ENCODE results near the gene EEIG1. TPM values are rescaled to one million over a fixed set of nuclear protein-coding genes. Genes with fewer than 3 reads are reported as not detected.
"Not testable (repeated sequence)": the region's sequence is repeated elsewhere in the genome, so short reads cannot be mapped to it uniquely, and the experiment has no call there.

Gene EEIG1
- 100 to 1,000 TPM; 157 to 175 TPM for total RNA-seq
- long read RNA-seq, full-length matches to known transcripts = 4 of 124 reads
- long read RNA-seq, partial matches to known transcripts = 4 of 124 reads
- long read RNA-seq, other reads (novel, unspliced or antisense) = 116 of 124 reads

DNA sequence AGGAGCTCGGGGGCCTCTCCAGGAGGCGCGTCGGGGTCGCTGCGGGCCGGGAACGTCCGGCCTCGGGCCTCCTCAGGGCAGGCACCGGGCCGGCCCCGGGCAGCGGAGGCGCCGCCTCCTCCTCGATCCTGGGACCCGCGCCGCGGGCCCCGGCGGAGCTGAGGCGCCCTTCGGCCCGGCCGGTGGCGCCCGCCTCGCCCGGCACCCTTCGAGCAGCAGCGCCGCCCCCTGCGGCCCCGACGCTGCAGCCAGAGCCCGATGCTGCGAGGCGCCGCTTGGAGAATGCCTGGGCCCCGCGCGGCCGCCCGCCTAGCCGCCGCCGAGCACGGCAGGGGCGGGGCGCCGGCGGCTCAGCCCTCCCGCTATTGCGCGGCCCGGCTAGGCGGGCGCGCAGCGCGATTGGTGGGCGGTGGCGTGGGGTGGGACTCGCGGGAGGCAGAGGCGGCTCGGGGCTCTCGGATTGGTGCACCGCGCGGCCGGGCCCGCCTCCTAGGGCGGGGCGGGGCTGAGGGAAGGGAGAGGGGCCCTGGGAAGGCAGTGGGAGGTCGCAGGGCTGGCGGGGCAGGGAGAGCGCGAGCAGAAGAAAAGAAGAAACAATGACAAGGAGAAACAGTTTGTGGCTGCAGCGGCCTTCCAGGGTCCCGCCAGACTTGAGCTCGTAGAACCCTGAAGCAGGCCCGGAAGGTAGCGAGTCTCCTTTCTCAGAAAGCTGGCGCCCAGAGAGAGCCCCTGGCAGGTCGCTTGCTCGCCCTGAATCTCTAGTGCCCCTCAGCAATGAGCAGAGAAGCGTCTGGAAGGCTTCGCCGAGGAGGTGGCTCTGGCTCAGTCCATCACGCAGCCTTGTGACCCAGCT, at the start of gene EEIG1:
Gene EEIG1, minus strand, starts transcription at position 284 of the 853 bp plus-strand sequence. CDS start 852 bp downstream, outside the sequence.
- DNase-seq (peak; percentile 96), ATAC-seq (peak; percentile 72)
- intact Hi-C loops (cut with DNase I, micrococcal nuclease) = no loop called here

DNA sequence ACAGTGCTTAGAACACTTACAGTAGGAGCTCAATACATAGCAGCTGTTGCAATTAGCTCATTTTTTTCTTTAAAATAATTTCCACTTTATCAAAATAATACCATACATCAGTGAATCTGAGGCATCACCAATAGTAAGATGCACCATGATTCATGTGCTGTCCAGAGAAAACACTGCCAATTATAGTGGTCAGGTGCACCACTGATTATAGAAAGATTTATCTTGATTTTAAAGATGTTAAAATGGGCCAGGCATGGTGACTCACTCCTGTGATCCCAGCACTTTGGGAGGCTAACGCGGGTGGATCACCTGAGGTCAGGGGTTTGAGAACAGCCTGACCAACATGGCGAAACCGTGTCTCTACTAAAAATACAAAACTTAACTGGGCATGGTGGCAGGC, 46.9 kb upstream of the EEIG1 start:
- ATAC-seq = no peak
- no peak for DNase-seq
- intact Hi-C loops (cut with DNase I, micrococcal nuclease) = no loop called here

DNA sequence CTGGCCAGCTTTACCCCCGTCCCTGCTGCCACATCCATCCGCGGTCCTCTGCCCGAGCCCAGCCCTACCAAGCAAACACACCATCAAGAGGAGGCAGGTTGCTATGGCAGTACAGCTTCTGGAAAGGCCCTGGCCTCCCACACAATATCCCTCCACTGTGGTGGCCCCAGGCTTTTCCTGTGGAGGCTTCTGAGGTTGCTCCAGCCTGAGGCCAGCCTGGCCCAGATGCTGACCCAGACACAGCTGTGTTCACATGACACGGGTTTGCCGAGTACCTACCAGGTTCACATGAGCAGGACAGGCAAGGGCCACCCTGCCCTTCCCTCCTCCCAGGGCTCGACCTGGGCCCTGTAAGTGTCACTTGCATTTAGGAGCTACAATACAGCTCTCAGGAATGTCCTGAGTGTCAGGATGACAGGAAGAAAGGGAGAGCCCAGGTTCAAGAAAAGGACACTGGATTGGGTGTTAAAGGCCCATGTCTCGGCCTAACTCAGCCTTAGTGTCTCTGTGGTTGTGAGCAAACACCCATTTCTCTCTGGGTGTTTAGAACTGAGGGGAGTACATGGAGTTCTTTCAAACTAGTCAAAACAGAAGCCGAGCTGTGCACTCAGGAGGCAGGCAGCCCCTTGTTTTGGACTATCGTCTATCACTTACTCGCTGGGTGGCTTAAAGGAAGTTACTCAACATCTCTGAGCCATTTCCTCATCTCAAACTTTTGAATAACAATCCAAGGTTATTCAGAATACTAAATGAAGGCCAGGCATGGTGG, 46.2 kb upstream of the EEIG1 start:
- DNase-seq (no peak), ATAC-seq (no peak)
- intact Hi-C loops (cut with DNase I, micrococcal nuclease) = no loop called here

DNA sequence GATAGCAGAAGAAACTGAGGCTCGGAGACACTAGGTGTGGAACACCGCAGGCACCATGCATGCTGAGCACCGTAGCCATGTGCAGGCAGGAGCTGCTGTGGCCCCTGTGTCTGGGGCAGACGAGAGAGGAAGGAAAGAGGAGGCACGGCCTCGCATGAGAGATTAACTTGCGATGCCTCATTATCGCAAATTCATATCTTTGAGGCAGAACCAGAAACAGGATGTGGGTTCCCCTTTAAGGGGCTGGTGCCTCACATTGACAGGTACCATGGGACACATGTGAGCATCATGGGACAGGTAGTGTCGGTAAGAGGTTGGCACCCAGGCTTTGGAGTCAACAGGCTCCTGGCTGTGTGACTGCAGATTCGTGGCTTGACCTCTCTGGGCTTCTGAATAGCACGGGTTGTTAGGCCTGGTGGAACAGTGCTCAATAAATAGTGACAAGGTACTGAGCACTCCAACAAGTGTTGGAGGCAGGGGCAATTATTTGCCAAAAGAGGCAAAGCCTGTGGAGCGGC, 45.5 kb upstream of the EEIG1 start:
- intact Hi-C loops (cut with DNase I, micrococcal nuclease) = no loop called here
- ATAC-seq (peak; percentile 47), DNase-seq (peak; percentile 38 to 43)

DNA sequence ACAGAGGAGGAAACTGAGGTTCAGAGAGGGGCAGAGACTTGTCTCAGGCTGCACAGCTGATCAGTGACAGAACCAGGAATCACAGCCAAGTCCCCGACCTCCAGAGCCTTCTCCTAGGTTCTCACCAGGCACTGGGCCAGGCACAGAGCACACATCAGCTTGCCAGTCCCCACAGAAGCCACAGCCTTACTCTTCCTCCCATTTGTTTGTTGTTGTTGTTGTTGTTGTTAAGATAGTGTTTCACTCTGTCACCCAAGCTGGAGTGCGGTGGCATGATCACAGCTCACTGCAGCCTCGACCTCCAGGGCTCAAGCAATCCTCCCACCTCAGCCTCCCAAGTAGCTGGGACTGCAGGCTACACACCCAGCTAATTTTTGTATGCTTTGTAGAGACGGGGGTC, 44.9 kb upstream of the EEIG1 start:
- DNase-seq = no peak
- intact Hi-C loops (cut with DNase I, micrococcal nuclease) = no loop called here
- ATAC-seq = no peak

DNA sequence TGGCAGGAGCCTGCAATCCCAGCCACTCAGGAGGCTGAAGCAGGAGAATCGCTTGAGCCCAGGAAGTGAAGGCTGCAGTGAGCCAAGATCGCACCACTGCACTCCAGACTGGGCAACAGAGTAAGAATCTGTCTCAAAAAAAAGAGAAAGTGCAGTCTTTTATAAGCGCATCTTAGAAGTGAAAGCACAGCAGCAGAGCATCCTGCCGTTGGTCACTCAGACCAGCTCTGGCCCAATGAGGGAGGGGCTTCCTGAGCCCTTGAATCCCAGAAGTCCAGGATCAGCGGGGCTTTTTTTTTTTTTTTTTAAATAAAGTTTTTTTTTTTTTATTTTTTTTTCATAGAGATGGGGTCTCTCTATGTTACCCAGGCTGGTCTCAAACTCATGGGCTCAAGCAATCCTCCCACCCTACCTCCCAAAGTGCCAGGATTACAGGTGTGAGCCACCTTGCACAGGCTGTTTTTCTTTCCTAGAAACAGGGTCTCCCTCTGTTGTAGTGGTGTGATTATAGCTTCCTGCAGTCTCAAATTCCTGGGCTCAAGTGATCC, 44.0 kb upstream of the EEIG1 start:
- intact Hi-C loops (cut with DNase I, micrococcal nuclease) = no loop called here
- no peak for ATAC-seq

DNA sequence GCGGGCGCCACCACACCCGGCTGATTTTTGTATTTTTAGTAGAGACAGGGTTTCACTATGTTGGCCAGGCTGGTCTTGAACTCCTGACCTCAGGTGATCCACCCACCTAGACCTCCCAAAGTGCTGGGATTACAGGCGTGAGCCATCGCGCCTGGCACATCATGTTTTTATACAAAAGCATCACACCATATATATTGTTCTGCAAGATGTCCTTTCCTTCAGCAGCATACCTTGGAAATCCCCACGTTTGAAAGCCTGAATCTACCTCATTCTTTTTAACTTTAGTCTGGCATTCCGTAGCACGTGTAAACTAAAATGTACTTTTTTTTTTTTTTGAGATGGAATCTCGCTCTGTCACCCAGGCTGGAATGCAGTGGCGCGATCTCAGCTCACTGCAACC, 42.9 kb upstream of the EEIG1 start:
- intact Hi-C loops (cut with DNase I, micrococcal nuclease); ATAC-seq; DNase-seq: not testable (repeated sequence)

More for the DNA sequence above, 44.0 kb upstream of the EEIG1 start:
- no peak for DNase-seq

DNA sequence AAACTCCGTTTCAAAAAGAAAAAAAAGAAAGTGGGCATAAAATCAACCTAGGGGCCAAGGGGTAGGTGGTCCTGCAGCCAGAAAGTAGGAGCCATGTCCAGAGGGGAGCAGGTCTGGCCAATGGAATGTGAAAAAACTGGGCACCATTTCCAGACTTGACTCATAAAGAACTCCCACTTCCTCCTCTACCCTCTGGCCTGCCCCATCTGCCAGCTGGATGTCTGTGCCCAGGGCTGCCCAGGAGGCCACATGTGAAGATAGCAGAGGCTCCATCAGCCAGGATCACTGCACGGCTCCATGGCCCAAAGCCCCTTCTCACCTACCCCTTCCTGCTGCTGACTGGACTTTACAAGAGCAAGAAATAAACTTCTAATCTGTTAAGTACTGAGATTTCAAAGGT, 42.1 kb upstream of the EEIG1 start:
- DNase-seq (no peak), ATAC-seq (no peak)
- intact Hi-C loops (cut with DNase I, micrococcal nuclease) = no loop called here

DNA sequence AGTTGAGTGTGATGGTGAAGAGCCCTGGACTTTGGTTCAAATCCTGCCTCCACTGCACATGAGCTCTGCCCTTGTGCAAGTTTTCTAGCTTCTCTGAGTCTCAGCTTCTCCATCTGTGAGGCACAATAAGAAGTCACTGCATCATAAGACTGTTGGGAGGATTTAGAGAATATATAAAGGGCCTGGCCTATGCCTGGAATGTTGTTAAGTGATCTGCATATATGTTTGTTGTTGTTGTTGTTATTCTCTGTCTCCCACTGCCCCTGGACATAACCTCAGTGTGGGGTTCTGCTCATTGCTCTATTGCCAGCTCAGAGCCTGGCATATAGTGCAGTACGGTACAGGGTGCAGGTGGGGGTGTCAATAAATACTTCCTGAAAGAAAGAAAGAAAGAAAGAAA, 40.3 kb upstream of the EEIG1 start:
- ATAC-seq (no peak), DNase-seq (no peak)
- intact Hi-C loops (cut with DNase I, micrococcal nuclease) = no loop called here

DNA sequence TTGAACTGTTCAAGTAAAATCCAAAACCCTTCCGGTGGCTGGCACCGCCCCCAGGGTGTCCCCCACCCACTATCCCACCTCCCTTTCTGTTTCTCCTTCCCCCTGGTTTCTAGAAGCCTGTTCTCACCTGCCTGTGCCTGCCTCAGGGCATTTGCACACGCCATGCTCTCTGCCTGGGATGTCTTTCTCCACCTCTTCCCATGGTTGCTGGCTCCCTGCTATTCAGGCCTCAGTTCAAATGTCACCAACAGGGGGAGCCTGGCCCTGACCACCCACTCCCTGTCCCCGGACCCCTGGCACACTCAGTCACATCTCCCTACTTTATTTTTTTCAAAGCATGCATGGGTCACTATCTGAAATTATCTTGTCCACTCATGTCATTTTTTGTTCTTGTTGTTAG, 39.9 kb upstream of the EEIG1 start:
- no peak for ATAC-seq

DNA sequence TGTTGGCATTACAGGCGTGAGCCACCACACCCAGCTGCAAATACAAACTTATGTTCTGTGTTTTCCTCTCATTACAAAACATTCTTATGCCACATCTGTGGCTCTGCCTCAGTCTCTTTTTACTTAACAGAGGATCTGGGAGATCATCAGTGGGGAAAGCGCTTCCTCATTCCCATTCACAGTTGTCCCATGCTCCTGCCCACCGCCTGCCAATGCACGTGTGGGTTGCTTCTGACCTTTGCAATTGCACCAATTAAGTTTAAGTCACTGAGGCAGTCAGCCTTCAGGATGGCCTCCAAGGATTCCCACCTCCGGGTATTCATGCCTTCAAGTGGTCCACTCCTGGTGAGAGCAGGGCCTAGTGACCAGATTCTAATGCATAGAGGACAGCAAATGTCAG, 34.9 kb upstream of the EEIG1 start:
- no peak for DNase-seq
- intact Hi-C loops (cut with DNase I, micrococcal nuclease) = no loop called here
- no peak for ATAC-seq

More for the DNA sequence above, 39.9 kb upstream of the EEIG1 start:
- intact Hi-C loops (cut with DNase I, micrococcal nuclease) = no loop called here
- DNase-seq = no peak

DNA sequence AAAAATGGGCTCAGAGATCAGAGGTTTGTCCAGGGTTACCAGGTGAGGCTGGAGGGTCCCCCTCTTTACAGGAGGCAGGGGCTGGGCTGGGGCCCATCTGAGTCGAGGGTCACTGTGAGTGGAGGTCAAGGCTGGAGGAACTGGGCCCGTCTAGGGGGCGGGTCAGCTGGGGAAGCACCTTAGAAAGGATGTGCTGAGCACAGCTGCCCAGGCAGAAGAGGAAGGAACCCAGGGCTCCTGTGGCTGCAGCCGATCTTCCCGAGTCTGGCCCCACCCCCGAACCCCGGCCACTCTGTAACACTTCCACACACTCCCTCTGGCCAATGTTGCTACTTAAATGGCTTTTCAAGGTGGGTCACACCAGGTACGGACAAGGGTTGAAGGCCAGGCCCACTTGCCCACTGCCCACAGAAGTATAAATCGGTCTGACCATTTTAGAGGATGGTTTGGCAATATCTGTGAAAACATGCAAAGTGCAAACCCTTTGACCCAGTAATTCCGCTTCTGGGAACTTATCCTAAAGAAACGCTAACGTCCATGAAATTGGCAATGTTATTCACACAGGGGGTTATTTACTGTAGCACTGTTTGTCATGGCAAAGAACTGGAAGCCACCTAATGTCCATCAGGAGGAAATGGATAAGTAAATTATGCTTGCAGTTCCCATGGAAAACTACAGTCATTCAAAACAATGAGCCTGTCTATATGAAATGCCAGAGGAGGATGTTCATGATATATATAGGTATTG, 30.5 kb upstream of the EEIG1 start:
- peak in 1 of 2 donors; percentile 46 for DNase-seq
- peak; percentile 28 for ATAC-seq
- intact Hi-C loops (cut with DNase I, micrococcal nuclease) = no loop called here

DNA sequence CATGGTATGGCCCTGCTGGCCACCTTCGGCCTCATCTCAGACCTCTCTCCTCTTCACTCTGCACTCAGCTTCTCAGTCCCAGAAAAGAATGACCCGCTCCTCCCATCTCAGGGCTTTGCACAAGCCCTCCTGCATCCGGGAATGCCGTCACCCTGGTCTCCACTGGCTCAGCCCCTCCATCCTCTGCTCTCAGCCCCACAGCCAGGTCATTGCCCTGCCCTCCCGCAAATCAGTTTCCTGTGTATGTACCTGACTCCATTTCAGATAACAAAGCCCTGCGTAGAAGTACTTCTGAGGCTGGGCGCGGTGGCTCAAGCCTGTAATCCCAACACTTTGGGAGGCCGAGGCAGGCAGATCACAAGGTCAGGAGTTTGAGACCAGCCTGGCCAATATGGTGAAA, 28.9 kb upstream of the EEIG1 start:
- ATAC-seq (no peak), DNase-seq (no peak)
- intact Hi-C loops (cut with DNase I, micrococcal nuclease) = no loop called here

DNA sequence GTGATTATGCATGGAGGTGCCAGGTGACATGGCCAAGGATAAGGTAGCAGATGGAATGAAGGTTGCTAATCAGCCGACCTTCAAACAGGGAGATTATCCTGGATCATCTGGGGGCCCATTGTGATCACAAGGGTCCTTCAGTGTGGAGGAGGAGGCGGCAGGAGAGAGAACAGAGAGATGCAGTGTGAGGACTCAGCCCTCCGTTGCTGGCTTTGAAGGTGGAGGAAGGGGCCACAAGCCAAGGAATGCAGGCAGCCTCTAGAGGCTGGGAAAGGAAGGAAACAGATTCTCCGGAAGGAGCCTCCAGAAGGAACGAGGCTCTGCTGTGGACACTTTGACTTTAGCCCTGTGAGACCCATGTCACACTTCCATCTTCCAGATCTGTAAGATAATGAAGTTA, 27.4 kb upstream of the EEIG1 start:
- DNase-seq (no peak), ATAC-seq (no peak)
- intact Hi-C loops (cut with DNase I, micrococcal nuclease) = no loop called here

DNA sequence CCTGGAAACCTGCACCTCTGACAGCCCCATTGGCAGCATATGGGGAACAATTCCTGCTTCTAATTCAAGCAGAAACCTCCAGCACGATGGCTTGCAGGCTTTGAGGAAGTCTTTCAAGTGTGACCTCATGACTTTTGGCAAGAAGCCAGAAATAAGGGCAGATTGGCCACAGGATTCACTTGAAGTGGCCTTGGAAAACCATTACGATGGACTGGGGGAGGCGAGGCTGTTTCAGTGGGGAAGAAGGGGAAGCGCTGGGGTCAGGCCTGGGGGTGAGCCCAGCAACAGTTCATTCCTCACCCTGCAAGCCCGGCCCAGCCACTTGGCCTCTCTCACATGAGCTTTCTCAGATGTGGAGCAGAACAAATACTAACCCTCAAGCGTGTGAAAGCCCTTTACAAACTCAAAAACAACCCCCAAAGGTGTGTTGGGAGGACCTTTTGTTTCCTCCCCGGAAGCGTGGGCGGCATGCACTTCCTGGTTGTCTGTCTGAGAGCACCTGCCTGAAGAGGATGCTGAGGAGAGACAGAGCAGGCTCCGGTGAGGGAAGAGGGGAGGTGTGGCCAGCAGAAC, 26.9 kb upstream of the EEIG1 start:
- peak; percentile 72 to 76 for DNase-seq
- ATAC-seq = peak; percentile 77
- intact Hi-C loops (cut with DNase I, micrococcal nuclease) = no loop called here

DNA sequence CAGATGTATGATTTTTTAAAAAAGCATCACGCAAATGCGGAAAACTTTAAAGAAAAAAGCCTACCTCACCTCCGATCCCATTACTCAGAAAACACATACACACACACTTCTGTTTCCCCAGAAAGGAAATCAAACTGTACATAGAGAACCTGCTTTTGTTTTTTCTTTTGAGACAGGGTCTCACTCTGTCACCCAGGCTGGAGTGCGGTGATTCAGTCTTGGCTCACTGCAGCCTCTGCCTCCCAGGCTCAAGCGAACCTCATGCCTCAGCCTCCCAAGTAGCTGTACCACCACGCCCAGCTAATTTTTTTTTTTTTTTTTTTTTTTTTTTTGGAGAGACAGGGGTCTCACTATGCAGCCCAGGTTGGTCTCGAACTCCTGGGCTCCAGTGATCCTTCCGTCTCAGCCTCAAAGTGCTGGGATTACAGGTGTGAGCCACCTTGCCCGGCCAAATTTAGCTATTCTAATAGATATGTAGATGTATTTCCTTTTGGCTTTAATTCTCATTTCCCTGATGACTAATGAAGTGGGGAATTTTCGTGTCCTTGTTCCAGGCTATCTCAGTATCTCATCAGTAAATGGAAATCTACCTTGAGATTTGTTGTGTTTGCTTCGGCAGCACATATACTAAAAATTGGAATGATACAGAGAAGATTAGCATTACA, 25.7 kb upstream of the EEIG1 start:
- no peak for ATAC-seq
- intact Hi-C loops (cut with DNase I, micrococcal nuclease) = no loop called here
- no peak for DNase-seq

DNA sequence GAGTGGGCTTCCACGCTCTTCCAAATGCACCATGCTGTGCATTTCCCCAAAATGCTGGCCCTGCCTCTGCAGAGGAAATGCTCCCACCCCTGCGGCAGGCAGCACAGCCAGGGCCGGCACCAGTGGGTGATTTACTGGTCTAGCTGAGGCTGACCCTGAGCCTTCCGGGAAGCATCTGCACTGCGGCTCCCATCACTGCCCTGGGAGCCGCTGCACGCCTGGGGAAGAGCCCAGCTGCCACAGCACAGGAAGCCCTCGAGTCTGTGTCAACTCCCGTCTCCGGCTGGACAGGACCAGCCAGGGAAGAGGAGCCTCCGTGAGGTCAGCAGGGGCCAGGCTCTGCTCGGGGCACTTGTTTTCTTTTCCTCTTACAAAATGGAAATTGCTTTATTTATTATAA, 25.1 kb upstream of the EEIG1 start:
- DNase-seq = no peak
- ATAC-seq = no peak
- intact Hi-C loops (cut with DNase I, micrococcal nuclease) = no loop called here

Data from left colon (tissue), 2 donors.